Testis (tissue), 3 donors: ENCODE measurements around the gene LAMA3. TPM values are rescaled to one million over a fixed set of nuclear protein-coding genes. Genes with fewer than 3 reads are reported as not detected.

ENCODE experiments used
- DNase-seq: peaks from one replicate; pipeline ENCODE4 v3.0.0-alpha.2; 2019
- H3K27ac ChIP-seq, 2 donors: fragments of 200-600 bp; sonication (generic); one replicate each; pipeline ENCODE4 v1.5.1; 2019
- H3K27me3 ChIP-seq: fragments of 200-600 bp; sonication (generic); one replicate; pipeline ENCODE4 v1.5.1; 2019
- H3K36me3 ChIP-seq: fragments of 200-600 bp; sonication (generic); one replicate; pipeline ENCODE4 v1.5.1; 2017; ENCODE audit warnings: low read depth; ENCODE audit errors: missing control alignments
- H3K4me1 ChIP-seq: fragments of 200-600 bp; sonication (generic); one replicate; pipeline ENCODE4 v1.5.1; 2019
- H3K4me3 ChIP-seq, 2 donors: fragments of 200-600 bp; sonication (generic); one replicate each; pipeline ENCODE4 v1.5.1; 2017 to 2019
- H3K9me3 ChIP-seq: fragments of 200-600 bp; sonication (generic); one replicate; pipeline ENCODE4 v1.5.1; 2017
- POLR2A ChIP-seq: fragments of 450-650 bp; IDR thresholded peaks from one replicate; pipeline ENCODE4 v1.6.1; 2017; ENCODE audit warnings: antibody characterized with exemption, mild to moderate bottlenecking, moderate library complexity
- WGBS, 2 donors: methylation state at CpG; one replicate each; pipeline ENCODE4 v1.1.5; 2018; 5-methylcytosine and 5-hydroxymethylcytosine counted together
- intact Hi-C: fragments of 100-400 bp; cut with DNase I; formaldehyde crosslinking; loops from one replicate; pipeline ENCODE4 v1.15.1; 2023; ENCODE audit warnings: low total_unique reads
- polyA plus RNA-seq: library from polyadenylated mRNA; stranded (reverse); fragments of 350-450 nt; fragmentation: Illumina TruSeq; extraction: RNeasy Lipid Tissue Mini Kit (QIAGEN cat#74804); gene quantifications from one replicate; pipeline ENCODE4 v1.2.3, GENCODE V29; 2014; ENCODE audit warnings: low read depth, low replicate concordance; ENCODE audit not compliant: insufficient read depth
- total RNA-seq, 2 donors: library from RNA; depleted of rRNA; stranded (reverse); fragments of >200 nt; gene quantifications; one replicate each; pipeline ENCODE4 v1.2.3, GENCODE V29; 2016
- TF ChIP-seq, protein P1 (sequence below), 3 experiments: fragments of 450-650 bp in 2 of 3; fragments of 200-600 bp in 1 of 3; sonication (generic) in 1 of 3; IDR thresholded peaks; one replicate each; pipeline ENCODE4 v1.5.1; 2016 to 2019; ENCODE audit warnings: antibody characterized with exemption in 3 of 3, mild to moderate bottlenecking in 2 of 3, moderate library complexity in 1 of 3

The LAMA3 gene
- total and polyA plus RNA-seq, 3 donors from 2014 or later: 11.9 to 22.1 (median 14.1) TPM

DNA sequence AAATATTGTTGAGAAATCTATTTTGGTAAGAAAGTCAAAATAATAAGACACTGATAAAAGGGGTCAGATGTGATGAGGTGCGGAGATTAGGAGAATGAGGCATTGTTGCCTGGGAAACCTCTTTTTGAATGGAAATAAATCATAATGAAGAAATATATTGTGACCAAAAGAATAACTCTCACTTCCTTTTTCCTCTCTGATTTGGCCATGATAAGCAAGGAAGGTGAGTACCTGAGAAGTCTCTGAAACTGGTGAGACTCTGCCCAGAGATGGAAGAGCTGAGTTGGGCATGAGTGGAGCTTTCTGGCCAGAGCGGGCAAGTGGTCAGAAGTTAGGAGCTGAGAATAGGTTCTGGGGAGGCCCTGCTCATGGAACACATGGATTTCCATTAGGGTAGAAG is 11.8 kb downstream of the LAMA3 start:
- no peaks in the 10 kb centered on the region for H3K27me3 ChIP-seq
- WGBS, 2 donors: 50 to 72% methylated on average over 2 of the region's 2 CpGs
- H3K27ac ChIP-seq: no peak overlapping the region
- H3K4me1 ChIP-seq: no peaks in the 10 kb centered on the region
- no peaks in the 10 kb centered on the region for H3K36me3 ChIP-seq
- TF ChIP-seq POLR2A: no peak
- TF ChIP-seq, protein P1, sequence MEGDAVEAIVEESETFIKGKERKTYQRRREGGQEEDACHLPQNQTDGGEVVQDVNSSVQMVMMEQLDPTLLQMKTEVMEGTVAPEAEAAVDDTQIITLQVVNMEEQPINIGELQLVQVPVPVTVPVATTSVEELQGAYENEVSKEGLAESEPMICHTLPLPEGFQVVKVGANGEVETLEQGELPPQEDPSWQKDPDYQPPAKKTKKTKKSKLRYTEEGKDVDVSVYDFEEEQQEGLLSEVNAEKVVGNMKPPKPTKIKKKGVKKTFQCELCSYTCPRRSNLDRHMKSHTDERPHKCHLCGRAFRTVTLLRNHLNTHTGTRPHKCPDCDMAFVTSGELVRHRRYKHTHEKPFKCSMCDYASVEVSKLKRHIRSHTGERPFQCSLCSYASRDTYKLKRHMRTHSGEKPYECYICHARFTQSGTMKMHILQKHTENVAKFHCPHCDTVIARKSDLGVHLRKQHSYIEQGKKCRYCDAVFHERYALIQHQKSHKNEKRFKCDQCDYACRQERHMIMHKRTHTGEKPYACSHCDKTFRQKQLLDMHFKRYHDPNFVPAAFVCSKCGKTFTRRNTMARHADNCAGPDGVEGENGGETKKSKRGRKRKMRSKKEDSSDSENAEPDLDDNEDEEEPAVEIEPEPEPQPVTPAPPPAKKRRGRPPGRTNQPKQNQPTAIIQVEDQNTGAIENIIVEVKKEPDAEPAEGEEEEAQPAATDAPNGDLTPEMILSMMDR (IDR thresholded peaks at IDR 0.05): no peak
- no peak overlapping the region for H3K4me3 ChIP-seq
- no peak for DNase-seq
- H3K9me3 ChIP-seq: no peaks in the 10 kb centered on the region
- intact Hi-C loops: loop anchor here (5.0 kb wide), 1 partner anchor 79 kb away; no protein-coding TSS in a partner anchor

DNA sequence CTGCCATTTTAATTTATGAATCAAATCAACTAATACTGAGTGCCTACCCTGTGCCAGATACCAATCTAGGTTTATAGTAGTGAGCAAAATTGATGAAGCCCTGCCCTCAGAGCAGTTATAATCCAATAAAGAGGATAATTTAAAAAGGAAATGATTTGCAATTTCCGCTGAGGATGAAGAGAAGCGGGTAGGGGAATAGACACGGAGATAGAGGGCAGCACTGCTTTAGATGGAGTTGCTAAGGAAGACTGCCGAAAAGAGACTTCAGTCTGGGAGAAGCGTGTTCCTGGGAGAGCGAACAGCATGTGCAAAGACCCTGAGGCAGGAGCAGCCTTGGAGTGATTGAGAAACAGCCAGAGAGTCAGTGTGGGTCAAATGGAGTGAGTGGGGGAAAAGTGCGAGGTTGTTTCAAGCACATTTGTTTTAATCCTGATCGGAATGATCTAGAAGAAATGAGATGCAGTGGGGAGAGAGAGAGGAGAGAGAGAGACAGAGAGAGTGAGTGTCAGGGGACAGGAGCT is 12.4 kb downstream of the LAMA3 start:
- H3K27me3 ChIP-seq: no peaks in the 10 kb centered on the region
- H3K27ac ChIP-seq: no peak overlapping the region
- WGBS, 2 donors: 93 to 94% methylated on average over 8 of the region's 8 CpGs
- intact Hi-C loops: loop anchor here (5.0 kb wide), 1 partner anchor 79 kb away; no protein-coding TSS in a partner anchor
- no peaks in the 10 kb centered on the region for H3K4me1 ChIP-seq
- no peak overlapping the region for H3K4me3 ChIP-seq
- no peaks in the 10 kb centered on the region for H3K9me3 ChIP-seq
- H3K36me3 ChIP-seq: no peaks in the 10 kb centered on the region
- DNase-seq: no peak
- no peak for TF ChIP-seq POLR2A
- TF ChIP-seq, protein P1 (IDR thresholded peaks at IDR 0.05): no peak

DNA sequence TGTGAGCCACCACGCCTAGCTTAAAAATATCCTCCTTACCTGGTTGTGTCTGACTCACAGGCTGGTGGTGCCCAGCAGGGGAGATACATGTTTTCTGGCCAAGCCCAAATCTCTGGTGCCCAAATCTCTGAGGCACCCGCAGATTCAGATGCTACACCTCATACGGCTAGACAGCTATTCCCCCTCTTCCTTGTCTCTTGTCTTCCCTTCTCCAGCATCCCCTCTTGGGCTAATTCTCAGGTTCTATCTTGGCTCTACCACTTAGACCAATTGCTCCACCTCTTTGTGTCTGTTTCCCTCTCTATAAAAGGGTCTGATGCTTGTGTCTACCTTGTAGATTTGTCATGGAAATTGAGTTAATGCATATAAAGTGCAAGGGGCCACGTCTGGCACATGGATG is 13.4 kb downstream of the LAMA3 start:
- H3K36me3 ChIP-seq: no peaks in the 10 kb centered on the region
- 88 to 93% methylated on average over 4 of the region's 4 CpGs for WGBS, 2 donors
- no peak overlapping the region for H3K27ac ChIP-seq

DNA sequence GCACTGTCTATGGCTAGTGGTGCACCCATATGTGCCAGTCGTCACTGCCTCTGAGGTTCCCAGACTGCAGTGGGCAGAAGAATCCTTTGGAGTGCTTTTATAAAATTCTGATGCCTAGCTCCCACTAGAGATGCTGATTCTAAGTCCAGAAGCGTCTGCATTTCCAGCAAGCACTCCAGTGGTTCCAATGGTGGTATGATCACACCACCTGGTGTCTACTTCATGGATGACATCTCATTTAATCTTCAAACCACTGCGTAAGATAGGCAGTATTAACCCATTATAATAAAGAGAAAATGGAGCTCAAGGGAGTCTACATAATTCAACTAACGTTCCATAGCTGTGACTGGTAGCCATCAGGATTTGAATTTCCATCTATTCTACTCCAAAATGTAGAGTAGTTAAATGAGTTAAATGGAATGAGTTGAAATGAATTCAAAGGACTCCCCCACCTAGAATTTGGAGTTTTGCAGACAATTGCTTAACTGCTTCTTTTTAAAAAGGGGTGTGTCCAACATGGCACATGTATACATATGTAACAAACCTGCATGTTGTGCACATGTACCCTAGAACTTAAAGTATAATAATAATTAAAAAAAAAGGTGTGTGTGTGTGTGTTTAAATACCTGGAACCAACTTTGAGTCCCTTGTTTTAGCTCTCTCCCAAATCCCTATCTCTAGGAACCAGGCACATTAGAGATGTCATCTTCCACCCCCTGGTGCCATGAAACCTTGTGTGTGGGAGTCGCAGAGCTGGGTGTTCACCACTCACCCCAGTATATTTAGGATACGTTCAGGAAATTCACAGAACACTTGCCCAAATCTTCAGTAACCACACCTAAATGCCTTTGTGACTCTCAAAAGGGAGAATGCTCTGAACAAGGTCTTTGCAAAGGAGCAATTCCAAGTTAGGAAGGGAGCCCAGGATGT is 14.1 kb downstream of the LAMA3 start:
- H3K9me3 ChIP-seq: no peaks in the 10 kb centered on the region
- H3K4me1 ChIP-seq: no peaks in the 10 kb centered on the region
- intact Hi-C loops: loop anchor here (5.0 kb wide), 1 partner anchor 81 kb away; no protein-coding TSS in a partner anchor
- H3K27ac ChIP-seq: no peak overlapping the region
- H3K36me3 ChIP-seq: no peaks in the 10 kb centered on the region
- TF ChIP-seq, protein P1 (IDR thresholded peaks at IDR 0.05): peak; percentile 36 to 69 (median 59)
- TF ChIP-seq POLR2A: no peak
- DNase-seq: peak; percentile 31
- 62 to 63% methylated on average over 6 of the region's 6 CpGs for WGBS, 2 donors
- no peak overlapping the region for H3K4me3 ChIP-seq
- H3K27me3 ChIP-seq: no peaks in the 10 kb centered on the region

More for the DNA sequence above, 13.4 kb downstream of the LAMA3 start:
- intact Hi-C loops: loop anchor here (5.0 kb wide), 1 partner anchor 80 kb away; no protein-coding TSS in a partner anchor
- TF ChIP-seq POLR2A: no peak
- TF ChIP-seq, protein P1 (IDR thresholded peaks at IDR 0.05): no peak
- no peaks in the 10 kb centered on the region for H3K4me1 ChIP-seq
- no peak for DNase-seq
- H3K4me3 ChIP-seq: no peak overlapping the region
- H3K9me3 ChIP-seq: no peaks in the 10 kb centered on the region
- no peaks in the 10 kb centered on the region for H3K27me3 ChIP-seq
